Activated CD4-positive, alpha-beta T cell treated with anti-CD3 and anti-CD28 coated beads, Interleukin-2, amount 50 U/mL, for 4 hours (primary cell): ENCODE measurements around the gene S100A16.
"Not testable (repeated sequence)": the region's sequence is repeated elsewhere in the genome, so short reads cannot be mapped to it uniquely, and the experiment has no call there.

ENCODE experiments used
- DNase-seq, 2 experiments: peaks; one replicate each; pipeline ENCODE4 v3.0.0-alpha.2; 2020

Gene S100A16

GRCh38 chr1:153583514-153583913 lies 29.4 kb downstream of the S100A16 start:
- not testable (repeated sequence) for DNase-seq

GRCh38 chr1:153582836-153583235 lies 30.1 kb downstream of the S100A16 start:
- not testable (repeated sequence) for DNase-seq

GRCh38 chr1:153578936-153579335 lies 34.0 kb downstream of the S100A16 start:
- DNase-seq: no peak

DNA sequence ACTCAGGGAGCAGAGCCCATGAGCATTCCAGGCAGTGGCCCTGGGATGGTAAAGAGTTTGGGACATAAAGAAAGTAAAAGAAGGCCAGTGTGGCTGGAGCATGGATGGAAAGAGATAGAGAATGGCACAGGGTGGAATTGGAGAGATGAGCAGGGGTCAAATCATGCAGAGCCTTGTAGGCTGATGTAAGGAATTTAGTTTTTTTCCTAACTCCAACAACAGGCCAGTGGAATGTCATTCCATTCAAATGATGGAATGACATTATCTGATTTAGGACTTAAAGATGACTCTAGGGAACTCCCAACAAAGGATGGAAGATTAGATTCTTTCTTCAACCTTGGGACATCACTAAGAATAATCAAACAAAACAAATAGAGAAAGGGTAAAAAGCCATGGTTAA lies 34.4 kb downstream of the S100A16 start:
- DNase-seq: no peak

DNA sequence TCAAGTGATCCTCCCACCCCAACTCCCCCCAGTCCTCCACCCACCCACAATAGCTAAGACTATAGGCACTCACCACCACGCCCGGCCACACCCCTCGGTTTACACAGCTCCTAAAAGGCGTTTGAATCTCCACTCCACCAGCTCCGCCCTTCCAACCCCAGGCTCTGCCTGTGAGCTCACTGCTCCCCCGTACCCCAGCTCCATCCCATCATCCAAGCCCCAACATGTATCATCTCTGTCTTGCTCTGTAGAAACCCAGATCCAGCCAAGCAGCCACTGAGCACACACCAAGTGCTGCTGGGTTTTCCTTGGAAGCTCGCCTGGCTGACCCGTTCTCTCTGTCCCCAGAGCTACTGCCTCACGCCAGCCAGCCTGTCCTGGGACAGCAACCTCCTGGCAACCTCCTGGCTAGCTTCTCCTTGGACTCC lies 35.3 kb downstream of the S100A16 start:
- no peak for DNase-seq

GRCh38 chr1:153577138-153577537 lies 35.8 kb downstream of the S100A16 start:
- DNase-seq: no peak

DNA sequence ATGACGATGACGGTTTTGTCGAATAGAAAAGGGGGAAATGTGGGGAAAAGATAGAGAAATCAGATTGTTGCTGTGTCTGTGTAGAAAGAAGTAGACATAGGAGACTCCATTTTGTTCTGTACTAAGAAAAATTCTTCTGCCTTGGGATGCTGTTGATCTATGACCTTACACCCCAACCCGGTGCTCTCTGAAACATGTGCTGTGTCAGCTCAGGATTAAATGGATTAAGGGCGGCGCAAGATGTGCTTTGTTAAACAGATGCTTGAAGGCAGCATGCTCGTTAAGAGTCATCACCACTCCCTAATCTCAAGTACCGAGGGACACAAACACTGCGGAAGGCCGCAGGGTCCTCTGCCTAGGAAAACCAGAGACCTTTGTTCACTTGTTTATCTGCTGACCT lies 37.4 kb downstream of the S100A16 start:
- DNase-seq: not testable (repeated sequence)

GRCh38 chr1:153575081-153575491 lies 37.9 kb downstream of the S100A16 start:
- DNase-seq: not testable (repeated sequence)

GRCh38 chr1:153573351-153573750 lies 39.6 kb downstream of the S100A16 start:
- no peak for DNase-seq

DNA sequence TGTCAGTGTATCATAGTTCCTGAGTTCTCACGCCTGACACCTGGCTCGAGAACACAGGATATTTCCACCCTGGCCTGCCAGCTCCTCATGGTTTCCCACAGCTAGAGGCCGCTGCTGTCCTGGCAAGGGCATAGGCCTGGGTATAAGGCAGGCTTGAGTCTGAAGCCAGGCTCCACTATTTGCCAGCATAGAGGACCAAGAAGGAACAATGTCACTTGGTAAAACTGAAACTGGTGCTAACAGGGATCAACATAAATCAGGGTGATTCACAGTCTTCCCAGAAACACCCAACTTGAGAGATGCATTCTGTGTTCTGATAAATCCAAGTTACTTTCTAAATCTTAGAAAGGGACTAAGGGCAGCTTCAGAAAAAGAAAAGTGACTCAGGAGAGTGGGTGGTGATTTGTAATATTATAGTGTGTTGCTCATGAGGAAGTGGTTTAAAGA lies 40.3 kb downstream of the S100A16 start:
- peak; percentile 31 to 32 for DNase-seq

DNA sequence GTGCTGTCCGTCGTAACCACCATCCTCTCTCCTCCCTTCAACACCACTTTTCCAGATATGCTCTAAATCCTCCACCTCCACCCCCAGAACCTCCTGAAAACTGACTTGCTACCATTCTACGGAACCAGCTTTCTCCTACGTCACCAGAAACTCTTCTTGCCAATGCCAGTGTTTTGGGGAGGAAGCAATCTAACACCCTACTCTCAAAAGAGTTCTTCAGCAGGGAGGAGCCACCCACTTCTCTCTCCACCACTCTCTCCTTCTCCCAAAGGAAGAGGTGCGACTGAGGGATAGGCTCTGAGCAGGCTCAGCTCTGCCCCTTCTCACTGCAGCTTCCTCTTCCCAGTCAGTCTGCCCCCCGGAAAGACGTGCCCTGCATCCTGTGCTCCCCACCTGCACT lies 41.2 kb downstream of the S100A16 start:
- no peak for DNase-seq

- DNase-seq: no peak
These were observed 42.1 kb downstream of the S100A16 start for GRCh38 chr1:153570874-153571273.

DNA sequence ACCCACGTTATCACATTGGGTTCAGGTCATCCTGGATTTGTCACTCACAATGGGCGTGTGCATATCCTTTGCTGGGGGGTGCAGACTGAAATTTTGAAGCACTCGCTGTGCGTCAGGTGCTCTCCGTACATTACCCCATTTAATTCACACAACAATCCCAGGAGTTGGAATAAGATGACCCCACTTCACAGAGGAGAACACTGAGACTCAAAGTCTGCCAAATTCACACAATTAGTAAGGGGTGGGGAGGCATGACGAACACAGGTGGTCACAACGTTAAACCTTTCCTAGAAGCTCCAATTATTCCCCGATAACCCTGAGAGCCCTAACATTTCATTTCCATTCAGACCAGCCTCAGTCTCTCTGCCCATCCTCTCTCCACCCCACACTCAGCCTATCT lies 43.5 kb downstream of the S100A16 start:
- no peak for DNase-seq

- peak; percentile 75 to 76 for DNase-seq
These were observed 44.4 kb downstream of the S100A16 start for GRCh38 chr1:153568367-153569099.

- DNase-seq: peak; percentile 13 to 32
These were observed 45.1 kb downstream of the S100A16 start for GRCh38 chr1:153567621-153568366.

DNA sequence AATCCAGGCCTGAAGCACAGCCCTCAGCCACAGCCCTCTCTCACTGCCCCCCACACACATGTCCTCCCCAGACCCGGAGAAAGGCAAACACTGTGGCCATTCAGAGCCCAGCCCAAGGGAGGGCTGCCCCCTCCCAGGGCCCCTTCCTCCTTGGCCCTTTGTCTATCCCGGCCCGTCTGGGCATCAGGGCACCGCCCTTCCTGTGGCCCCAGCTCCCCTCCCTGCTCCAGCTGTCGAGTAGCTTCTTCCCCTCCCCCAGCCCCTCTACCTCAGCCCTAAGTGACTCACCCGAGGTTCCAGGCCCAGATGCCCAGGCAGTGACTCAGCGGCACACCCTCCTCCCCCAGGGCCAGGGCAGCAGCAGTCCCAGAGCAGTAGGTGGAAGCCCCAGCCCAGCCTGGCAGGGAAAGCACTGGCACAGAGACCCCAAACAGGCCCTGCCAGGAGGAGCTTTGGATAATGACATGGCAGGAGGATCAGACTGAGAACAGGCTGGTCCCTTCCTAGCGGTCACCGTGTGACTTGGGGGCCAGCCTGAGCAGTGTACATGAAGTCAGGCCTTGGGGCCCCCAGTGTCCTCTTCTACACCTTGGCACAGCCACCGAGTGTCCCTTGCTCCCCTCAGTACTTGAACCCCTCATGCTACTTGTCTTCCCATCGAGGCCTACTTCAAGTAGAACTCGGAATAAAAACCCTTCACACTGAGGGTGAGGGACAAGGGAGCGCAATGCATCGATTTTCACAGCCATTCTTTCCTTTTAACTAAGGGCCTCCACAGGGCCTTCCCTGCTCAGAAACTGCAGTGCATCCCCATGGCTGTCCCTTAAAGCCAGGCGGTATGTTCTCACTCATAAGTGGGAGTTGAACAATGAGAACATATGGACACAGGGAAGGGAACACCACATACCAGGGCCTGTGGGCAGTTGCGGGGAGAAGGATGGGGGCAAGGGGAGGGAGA lies 46.2 kb downstream of the S100A16 start:
- peak; percentile 87 to 90 for DNase-seq

- peak; percentile 31 to 41 for DNase-seq
These were observed 47.2 kb downstream of the S100A16 start, which contains the start of gene S100A2 for GRCh38 chr1:153565529-153566374. TSS of gene S100A2 (minus strand) at chr1:153565844. CDS start at chr1:153563877, 1,967 bp downstream.

DNA sequence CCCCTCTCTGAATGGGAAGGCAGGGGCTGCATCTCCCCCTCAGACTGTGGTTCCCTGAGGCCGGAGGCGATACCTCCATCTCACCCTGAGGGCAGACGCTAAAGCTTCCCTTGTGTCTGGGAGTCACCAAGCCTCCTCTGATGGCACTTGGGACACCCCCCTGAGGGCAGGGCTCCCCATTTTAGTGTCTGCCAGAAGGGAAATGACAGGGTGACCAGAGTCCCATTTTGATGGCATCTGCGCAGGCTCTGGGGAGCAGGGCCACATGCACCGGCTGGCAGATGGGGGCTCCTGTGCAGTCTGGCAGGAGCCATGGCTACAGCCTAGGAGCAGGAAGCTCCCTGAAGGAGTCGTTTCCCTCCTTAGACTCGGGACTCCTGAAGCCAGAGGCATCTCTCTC lies 48.9 kb downstream of the S100A16 start:
- no peak for DNase-seq

DNA sequence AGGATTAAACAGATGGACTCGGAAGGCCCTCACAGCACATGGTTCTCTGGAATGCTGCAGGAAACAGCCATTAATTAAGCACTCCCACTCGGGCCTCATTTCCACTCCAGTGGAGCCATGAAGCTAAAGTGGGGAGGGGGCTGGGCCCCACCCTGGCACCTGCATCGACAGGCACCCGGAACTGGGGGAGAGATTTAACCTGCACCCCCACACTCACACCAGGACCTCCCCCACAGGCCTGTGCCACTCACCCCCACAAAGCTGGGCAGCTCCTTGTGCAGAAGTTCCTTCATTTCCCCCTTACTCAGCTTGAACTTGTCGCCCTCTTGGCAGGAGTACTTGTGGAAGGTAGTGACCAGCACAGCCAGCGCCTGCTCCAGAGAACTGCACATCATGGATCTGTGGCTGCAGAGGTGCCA lies 49.4 kb downstream of the S100A16 start:
- no peak for DNase-seq

- not testable (repeated sequence) for DNase-seq
These were observed 50.9 kb downstream of the S100A16 start for GRCh38 chr1:153562021-153562420.

DNA sequence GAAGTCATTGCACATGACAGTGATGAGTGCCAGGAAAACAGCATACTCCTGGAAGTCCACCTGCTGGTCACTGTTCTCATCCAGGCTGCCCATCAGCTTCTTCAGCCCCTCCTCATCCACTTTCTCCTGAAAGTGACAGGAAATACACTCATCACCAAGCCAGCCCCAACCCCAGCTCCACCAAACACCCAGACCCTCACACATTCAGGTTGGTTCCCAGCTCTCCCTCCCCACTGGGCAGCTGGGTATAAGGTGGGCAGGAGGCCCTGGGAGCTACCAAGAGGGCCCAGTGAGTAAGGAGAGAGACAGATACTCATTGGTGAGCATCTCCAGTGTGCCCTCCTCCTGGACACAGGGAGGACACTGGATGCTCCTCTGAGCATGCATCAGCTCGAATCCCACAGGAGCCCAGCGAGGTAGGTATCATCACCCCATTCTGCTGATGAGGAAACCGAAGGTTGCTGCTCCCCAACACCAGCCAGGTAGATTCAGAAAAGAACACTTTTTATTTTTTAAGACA lies 51.4 kb downstream of the S100A16 start:
- DNase-seq: no peak
